Activated CD8-positive, alpha-beta memory T cell treated with anti-CD3 and anti-CD28 coated beads, Interleukin-2, amount 10 ng/mL, durations not matched to agents 7 days and 5 days (primary cell): Measurements from ENCODE around the gene MBNL1. TPM values are rescaled to one million over a fixed set of nuclear protein-coding genes. Genes with fewer than 3 reads are reported as not detected.

ENCODE experiments used
- ATAC-seq: fragments of 150-1000 bp; cut with Tn5 transposase; one replicate; pipeline ENCODE4 v1.10.0; 2021; ENCODE audit warnings: moderate library complexity
- CTCF ChIA-PET: fragments of 350-600 bp; sonication (Branson Sonifier 250); formaldehyde crosslinking; loops from one replicate; lab custom pipeline; 2021; ENCODE audit warnings: antibody characterized with exemption; lab: Charles Lee
- DNase-seq: peaks from one replicate; pipeline ENCODE4 v3.0.0-alpha.2; 2020
- H3K27ac Mint-ChIP-seq: one replicate; pipeline ENCODE4 v1.8.0; 2021; ENCODE audit warnings: mild to moderate bottlenecking, mixed read lengths
- H3K27me3 Mint-ChIP-seq: one replicate; pipeline ENCODE4 v1.8.0; 2021; ENCODE audit warnings: mixed read lengths
- H3K36me3 Mint-ChIP-seq: one replicate; pipeline ENCODE4 v1.8.0; 2021; ENCODE audit warnings: mild to moderate bottlenecking, mixed read lengths
- H3K4me1 Mint-ChIP-seq: one replicate; pipeline ENCODE4 v1.8.0; 2021; ENCODE audit warnings: mixed read lengths
- H3K4me3 Mint-ChIP-seq: one replicate; pipeline ENCODE4 v1.8.0; 2021; ENCODE audit warnings: mild to moderate bottlenecking, moderate library complexity, mixed read lengths
- H3K9me3 Mint-ChIP-seq: one replicate; pipeline ENCODE4 v1.8.0; 2022; ENCODE audit warnings: low read depth, mixed read lengths
- total RNA-seq, 2 experiments: library from RNA; stranded (reverse); gene quantifications; one replicate each; pipeline ENCODE4 v1.2.3, GENCODE V29; 2021

MBNL1 gene
- total RNA-seq, 2 experiments from 2014 or later = 370 to 398 TPM

DNA sequence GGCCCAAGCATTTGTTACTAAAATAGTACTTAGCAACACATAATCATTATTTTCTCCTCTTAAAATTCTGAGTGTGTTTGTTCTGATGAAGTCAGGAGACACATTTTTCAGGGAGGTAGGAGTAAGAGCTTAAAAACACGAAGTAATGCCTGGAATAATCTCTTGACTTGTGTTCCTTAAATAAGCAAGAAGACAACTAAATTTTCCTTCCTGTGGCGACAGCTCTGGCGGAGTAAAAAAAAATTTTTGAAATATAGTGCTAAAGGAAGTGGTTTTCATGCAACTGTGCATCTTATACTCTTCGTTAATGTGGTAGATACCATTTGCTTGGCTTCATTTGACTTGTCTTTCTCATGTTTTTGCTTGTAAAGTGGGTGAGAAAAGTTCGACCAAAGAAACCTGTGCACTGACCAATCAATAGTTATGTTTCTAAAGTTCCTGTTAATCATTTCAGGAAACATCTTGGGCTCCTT lies 11.1 kb upstream of the MBNL1 start:
- H3K27ac Mint-ChIP-seq = peak overlapping the region; percentile 94
- peaks cover 87% of the 10 kb centered on the region for H3K4me1 Mint-ChIP-seq
- DNase-seq = peak; percentile 55
- H3K4me3 Mint-ChIP-seq = peak overlapping the region; percentile 57
- peaks cover 39% of the 10 kb centered on the region for H3K36me3 Mint-ChIP-seq
- peak; percentile 24 for ATAC-seq
- no peaks in the 10 kb centered on the region for H3K27me3 Mint-ChIP-seq
- CTCF ChIA-PET = interaction anchor here (0.6 to 4.7 kb wide), 5 partner anchors 11 to 64 kb away, joined by 3 to 22 read pairs (median 4); partner anchors contain the start of gene MBNL1
- peaks cover 2% of the 10 kb centered on the region for H3K9me3 Mint-ChIP-seq

DNA sequence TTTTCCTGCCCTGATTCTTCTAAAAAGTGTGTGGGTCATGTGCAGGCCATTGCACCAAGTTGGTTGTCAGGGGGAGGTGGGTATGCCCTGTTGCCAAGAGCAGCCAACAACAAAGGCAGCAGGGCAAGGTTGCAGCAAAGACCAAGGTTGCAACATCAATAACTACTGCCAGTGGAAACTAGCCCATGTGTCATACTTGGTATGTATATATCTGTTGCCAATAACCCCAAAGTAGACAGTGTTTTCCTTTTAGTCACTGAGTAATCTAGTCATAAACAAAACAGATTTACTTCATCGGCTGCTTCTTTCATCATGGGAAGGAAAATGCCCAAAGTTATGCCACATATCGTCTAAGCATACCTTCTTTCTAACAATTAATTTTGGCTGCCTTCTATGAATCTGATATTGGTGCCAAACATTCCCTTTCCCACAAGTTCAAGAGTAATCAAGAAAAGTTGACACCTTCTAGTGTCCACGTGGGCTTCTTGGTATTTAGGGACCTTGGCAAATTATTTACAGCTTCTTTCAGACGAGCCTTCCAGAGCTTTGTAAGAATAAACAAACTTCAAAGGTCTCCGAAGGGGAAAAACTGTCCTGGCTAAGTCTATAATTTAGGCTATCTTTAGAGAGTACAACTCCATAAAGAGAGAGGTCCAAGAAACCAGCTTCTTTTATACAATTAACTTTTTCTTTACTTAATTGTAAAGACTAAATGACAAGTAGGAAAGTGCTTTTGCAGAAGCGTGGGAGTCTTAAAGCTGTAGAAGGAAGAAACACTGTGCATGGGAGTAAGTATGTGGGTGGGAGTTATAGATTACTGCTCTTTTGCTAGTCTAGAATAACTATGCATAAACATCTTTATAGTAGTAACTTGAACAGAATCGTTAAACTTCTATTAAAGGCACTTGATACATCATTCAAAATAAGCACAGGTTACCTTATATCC lies 10.0 kb upstream of the MBNL1 start:
- H3K27ac Mint-ChIP-seq = peak overlapping the region; percentile 94
- CTCF ChIA-PET = interaction anchor here (1.4 to 4.7 kb wide), 3 partner anchors 10 to 65 kb away, joined by 4 to 22 read pairs (median 7); partner anchors contain the start of gene MBNL1
- H3K9me3 Mint-ChIP-seq = peaks cover 2% of the 10 kb centered on the region
- H3K27me3 Mint-ChIP-seq = no peaks in the 10 kb centered on the region
- ATAC-seq = peak; percentile 69
- peak overlapping the region; percentile 66 for H3K4me3 Mint-ChIP-seq
- peak; percentile 83 for DNase-seq
- H3K4me1 Mint-ChIP-seq = peaks cover 82% of the 10 kb centered on the region
- peaks cover 35% of the 10 kb centered on the region for H3K36me3 Mint-ChIP-seq

DNA sequence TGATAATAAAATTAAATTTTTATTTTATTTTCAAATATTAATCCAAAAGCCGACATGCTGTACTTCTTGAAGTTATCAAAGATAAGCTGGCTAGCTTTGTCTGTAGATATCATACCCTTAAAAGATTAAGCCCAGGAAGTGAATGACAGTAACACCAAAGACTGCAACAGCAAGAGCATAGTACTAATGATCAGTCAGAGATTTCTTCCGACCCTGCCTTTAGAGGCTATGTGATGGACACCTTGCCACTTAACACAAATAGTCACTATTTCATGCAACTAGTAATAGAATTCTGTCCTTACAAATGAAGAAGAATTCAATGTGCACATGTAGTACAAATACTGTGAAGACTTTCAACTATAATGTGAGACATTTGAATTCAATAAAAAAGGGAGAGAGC lies 9.3 kb upstream of the MBNL1 start:
- H3K27ac Mint-ChIP-seq = peak overlapping the region; percentile 67
- peak overlapping the region; percentile 36 for H3K4me3 Mint-ChIP-seq
- ATAC-seq = no peak
- H3K9me3 Mint-ChIP-seq = peaks cover 2% of the 10 kb centered on the region
- peaks cover 82% of the 10 kb centered on the region for H3K4me1 Mint-ChIP-seq
- no peak for DNase-seq
- CTCF ChIA-PET = interaction anchor here (1.7 to 4.7 kb wide), 2 partner anchors 9 to 16 kb away, joined by 5 to 22 read pairs; partner anchors contain the start of gene MBNL1
- H3K27me3 Mint-ChIP-seq = no peaks in the 10 kb centered on the region
- peaks cover 35% of the 10 kb centered on the region for H3K36me3 Mint-ChIP-seq

DNA sequence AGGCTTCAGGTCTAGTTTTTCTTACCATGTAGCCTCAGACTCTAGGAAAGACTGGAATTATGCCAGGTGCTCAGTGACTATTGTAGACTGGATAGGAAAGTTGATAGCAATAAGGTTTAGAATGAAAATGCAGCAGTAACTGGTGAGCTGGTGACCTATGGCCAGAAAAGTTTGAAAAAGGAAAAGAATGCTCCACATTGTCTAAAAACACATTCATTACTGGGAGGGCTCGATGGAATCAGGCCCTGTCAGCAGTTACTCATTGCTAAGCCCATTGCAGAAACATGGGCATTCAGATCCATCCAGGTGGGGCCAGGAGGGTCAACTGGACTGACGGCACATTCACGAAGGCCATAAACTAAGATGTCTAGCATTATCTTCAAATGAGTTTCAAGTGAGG lies 8.7 kb upstream of the MBNL1 start:
- CTCF ChIA-PET = interaction anchor here (0.6 to 4.7 kb wide), 5 partner anchors 9 to 130 kb away, joined by 3 to 22 read pairs (median 4); partner anchors contain the start of gene MBNL1
- DNase-seq = no peak
- peak overlapping the region; percentile 67 for H3K27ac Mint-ChIP-seq
- H3K27me3 Mint-ChIP-seq = no peaks in the 10 kb centered on the region
- peaks cover 80% of the 10 kb centered on the region for H3K4me1 Mint-ChIP-seq
- peaks cover 2% of the 10 kb centered on the region for H3K9me3 Mint-ChIP-seq
- no peak overlapping the region for H3K4me3 Mint-ChIP-seq
- peaks cover 35% of the 10 kb centered on the region for H3K36me3 Mint-ChIP-seq
- ATAC-seq = no peak

DNA sequence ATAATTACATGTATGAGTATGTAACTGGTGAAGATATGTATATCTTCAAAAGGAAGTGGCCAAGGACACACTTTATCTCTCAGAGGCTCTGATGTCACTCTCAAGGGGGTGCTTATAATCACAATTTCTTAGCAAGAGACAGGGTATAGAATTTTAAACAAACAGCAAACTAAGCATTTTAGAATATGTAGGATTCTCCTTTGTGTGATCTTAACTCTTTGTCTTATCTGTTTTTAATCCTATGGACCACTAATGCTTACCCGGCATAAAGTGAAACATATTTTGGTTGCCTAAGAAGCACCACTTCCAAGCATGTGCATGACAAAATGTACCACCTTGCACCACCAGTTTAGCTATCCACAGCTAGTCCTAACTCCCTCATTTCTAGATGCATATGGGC lies 8.2 kb upstream of the MBNL1 start:
- CTCF ChIA-PET = interaction anchor here (0.6 to 4.7 kb wide), 5 partner anchors 8 to 130 kb away, joined by 3 to 22 read pairs (median 4); partner anchors contain the start of gene MBNL1
- no peak for DNase-seq
- peak overlapping the region; percentile 33 for H3K27ac Mint-ChIP-seq
- H3K36me3 Mint-ChIP-seq = peaks cover 33% of the 10 kb centered on the region
- peaks cover 2% of the 10 kb centered on the region for H3K9me3 Mint-ChIP-seq
- no peaks in the 10 kb centered on the region for H3K27me3 Mint-ChIP-seq
- peaks cover 80% of the 10 kb centered on the region for H3K4me1 Mint-ChIP-seq
- H3K4me3 Mint-ChIP-seq = peak overlapping the region; percentile 8
- no peak for ATAC-seq

DNA sequence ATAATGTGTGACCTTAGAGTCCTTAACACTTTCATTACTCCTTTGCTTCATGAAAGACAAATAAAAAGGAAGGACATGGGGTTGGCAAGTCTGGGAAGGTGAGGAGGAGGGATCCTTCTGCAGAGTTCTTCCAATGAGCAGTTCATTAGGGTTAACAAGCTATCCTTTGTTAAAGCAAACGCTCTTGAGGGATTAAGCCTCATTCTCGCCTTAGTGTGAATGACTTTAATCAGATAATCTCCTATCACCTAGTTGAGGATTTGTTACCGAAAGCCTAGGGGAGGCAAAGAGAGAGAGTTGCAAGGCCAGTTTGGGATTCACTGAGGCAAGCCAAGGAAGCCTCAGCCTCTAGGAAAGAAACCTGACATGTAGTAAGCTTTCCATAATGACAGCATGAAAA lies 7.4 kb upstream of the MBNL1 start:
- CTCF ChIA-PET = interaction anchor here (1.7 kb wide), 1 partner anchor 17 kb away, joined by 5 read pairs; no protein-coding TSS in a partner anchor
- no peak overlapping the region for H3K27ac Mint-ChIP-seq

DNA sequence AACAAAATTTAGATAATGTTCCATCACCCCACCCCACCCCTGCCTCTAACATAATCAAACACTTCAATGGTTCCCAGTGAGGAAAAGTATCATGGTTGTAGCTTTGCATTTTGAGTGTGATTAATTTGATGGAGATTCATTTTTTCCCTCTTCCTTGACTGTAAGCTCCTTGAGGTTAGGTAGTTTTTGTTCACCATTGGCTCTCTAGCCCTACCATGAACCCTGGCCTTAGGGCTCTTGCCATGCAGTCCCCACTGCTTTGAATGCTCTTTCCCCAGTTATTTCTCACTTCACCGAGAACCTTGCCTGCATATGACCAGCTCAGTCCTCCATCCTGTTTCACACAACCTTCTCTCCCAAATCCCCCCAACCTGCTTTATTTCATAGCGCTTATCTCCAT lies 5.0 kb upstream of the MBNL1 start:
- peaks cover 2% of the 10 kb centered on the region for H3K9me3 Mint-ChIP-seq
- no peak for DNase-seq
- H3K27ac Mint-ChIP-seq = peak overlapping the region; percentile 56
- CTCF ChIA-PET = no interaction called here
- no peaks in the 10 kb centered on the region for H3K27me3 Mint-ChIP-seq
- H3K4me1 Mint-ChIP-seq = peaks cover 74% of the 10 kb centered on the region
- ATAC-seq = no peak
- no peak overlapping the region for H3K4me3 Mint-ChIP-seq
- H3K36me3 Mint-ChIP-seq = peaks cover 29% of the 10 kb centered on the region

More for the DNA sequence above, 7.4 kb upstream of the MBNL1 start:
- Mint-ChIP-seq H3K27me3 (no peaks in the 10 kb centered on the region), H3K9me3 (peaks cover 2% of the 10 kb centered on the region), H3K4me3 (no peak overlapping the region), H3K36me3 (peaks cover 29% of the 10 kb centered on the region), H3K4me1 (peaks cover 78% of the 10 kb centered on the region)
- DNase-seq (no peak), ATAC-seq (no peak)

DNA sequence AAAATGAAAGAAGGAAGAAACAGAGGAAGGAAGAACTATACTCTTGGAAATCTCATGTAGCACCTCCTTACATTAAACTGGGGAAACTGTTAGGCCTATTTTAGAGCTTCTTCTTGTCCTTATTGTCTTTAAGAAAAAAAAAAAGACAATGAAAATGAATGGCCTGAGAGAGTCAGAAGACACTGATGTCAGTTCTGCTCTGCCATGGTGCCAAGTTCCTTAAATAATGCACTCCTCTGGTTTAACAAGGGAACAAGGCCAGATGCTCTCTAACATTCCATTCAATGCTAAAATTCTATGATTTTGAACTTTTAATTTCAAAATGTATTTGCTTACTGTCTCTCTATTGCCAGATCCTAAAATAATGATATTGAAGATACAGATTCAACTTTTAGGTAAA lies 4.4 kb upstream of the MBNL1 start:
- Mint-ChIP-seq H3K9me3 (peaks cover 2% of the 10 kb centered on the region), H3K4me3 (no peak overlapping the region), H3K36me3 (peaks cover 31% of the 10 kb centered on the region), H3K4me1 (peaks cover 68% of the 10 kb centered on the region), H3K27me3 (no peaks in the 10 kb centered on the region), H3K27ac (peak overlapping the region; percentile 56)
- DNase-seq (no peak), ATAC-seq (no peak)
- CTCF ChIA-PET = no interaction called here

DNA sequence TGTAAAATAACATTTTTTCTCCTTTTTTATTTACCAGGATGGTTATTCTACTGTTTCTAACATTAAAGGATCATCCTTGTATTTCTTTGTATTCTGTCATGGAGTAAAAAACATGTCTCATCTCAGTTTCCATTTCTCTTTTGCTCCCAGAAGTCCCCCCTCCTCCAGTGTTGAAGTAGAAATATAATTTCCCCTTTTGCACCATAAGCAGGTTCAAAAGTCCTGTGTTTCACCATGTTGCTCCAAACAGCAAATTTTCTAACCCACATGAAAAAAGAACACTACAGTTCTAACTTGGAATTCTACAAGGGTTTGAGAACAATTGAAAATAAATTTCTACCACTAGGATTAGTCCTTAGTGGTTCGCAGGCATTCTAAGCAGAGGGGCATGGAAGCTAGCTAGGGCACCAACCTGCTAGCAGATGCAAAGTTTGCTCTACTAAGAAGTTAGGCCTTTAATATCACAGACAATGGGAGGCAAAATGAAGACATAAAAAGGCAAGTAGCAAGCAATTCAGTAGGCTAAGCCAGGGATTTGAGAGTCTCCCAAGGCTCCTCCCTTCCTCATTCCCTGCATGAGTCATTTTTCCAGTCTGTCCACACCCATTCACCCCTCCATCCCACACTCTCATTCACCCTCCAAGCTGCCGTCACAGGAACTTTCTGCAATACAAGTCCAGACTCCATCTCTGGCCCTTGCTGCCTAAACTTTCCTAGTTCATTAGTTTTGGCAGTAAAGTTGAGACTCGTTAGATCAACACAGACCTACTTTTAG lies 2.3 kb upstream of the MBNL1 start:
- peaks cover 40% of the 10 kb centered on the region for H3K36me3 Mint-ChIP-seq
- ATAC-seq = no peak
- H3K9me3 Mint-ChIP-seq = peaks cover 2% of the 10 kb centered on the region
- peak overlapping the region; percentile 96 for H3K27ac Mint-ChIP-seq
- CTCF ChIA-PET = interaction anchor here (1.5 kb wide), 1 partner anchor 23 kb away, joined by 4 read pairs; no protein-coding TSS in a partner anchor
- peak overlapping the region; percentile 79 for H3K4me3 Mint-ChIP-seq
- no peaks in the 10 kb centered on the region for H3K27me3 Mint-ChIP-seq
- DNase-seq = no peak
- peaks cover 49% of the 10 kb centered on the region for H3K4me1 Mint-ChIP-seq

DNA sequence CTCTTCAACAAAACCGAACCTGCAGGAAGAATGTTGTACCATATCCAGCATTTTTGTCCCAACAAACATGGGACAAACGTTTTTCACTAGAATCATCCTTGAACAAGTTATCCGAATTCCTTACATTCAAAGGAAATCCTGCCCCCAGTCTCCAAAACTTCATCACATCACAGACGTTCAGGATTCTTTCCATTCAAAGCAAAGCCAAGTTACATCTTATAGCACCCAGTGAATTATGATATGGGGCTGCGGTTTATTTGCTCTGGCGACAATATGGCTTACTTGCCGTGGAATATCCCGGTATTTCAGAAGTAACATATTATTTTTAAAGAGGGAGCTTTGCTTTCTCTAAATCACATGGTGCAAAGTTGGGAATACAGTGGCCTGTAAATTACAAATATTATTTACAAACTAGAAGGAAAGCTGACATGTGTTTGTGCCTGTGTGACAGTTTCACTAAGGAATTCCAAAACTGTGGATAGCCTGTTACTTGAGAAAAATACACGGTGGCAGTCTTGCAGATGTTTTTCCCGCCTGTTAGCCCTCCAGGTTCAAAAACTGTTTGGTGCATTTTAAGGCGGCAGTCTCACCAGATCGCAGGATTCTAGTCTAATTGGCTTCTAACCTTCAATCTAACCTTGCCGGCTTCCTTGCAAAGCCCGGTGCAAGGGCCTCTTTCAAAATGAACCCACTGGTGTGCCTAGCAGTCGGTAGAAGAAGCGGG lies 736 bp upstream of the MBNL1 start:
- H3K27me3 Mint-ChIP-seq = no peaks in the 10 kb centered on the region
- DNase-seq = no peak
- H3K4me3 Mint-ChIP-seq = peak overlapping the region; percentile 79
- H3K4me1 Mint-ChIP-seq = peaks cover 52% of the 10 kb centered on the region
- H3K9me3 Mint-ChIP-seq = no peaks in the 10 kb centered on the region
- ATAC-seq = no peak
- peaks cover 45% of the 10 kb centered on the region for H3K36me3 Mint-ChIP-seq
- CTCF ChIA-PET = interaction anchor here (0.9 to 3.0 kb wide), 7 partner anchors 9 to 69 kb away, joined by 3 to 22 read pairs (median 5); no protein-coding TSS in a partner anchor
- peak overlapping the region; percentile 96 for H3K27ac Mint-ChIP-seq

DNA sequence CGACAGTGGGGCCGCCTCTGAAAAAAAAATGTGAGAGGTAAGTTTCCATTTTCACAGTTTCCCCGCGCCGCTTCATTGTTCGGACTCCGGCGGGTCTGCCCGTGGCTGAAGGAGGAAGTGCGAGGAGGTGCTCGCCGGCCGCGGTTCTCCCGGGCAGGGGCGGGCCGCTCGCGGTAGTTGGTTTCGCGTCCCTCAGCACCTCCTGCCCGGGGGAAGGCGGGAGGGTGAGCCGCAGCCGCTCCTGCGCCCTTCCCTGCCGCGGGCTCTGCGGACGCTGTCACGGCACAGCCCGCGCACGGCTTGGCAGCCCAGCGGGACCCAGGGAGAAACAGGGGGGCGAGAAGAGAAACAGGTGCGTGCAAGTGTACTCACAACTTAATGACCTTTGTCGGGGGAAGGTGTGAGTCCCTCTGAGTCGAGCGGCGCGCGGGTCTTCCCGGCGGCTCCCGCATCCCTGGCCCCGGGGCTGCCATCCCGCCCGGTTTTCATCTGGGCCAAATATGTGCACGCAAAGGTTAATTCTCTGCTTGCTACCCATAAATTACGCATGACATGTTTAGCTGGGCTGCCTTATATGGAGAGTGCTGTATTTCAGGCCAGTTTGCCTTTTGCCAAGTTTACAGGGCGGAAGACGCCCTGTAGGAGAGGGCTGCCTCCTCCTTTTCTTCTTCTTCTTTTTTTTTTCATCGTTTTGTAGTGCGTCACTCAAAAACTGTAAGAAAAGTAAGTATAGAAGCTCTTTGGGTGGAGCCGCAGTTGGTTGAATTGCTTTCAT lies 514 bp downstream of the MBNL1 start:
- Mint-ChIP-seq H3K4me3 (peak overlapping the region; percentile 79), H3K27ac (peak overlapping the region; percentile 96), H3K27me3 (no peaks in the 10 kb centered on the region), H3K4me1 (peaks cover 51% of the 10 kb centered on the region), H3K36me3 (peaks cover 43% of the 10 kb centered on the region), H3K9me3 (no peaks in the 10 kb centered on the region)
- peak; percentile 45 for ATAC-seq
- CTCF ChIA-PET = interaction anchor here (0.8 to 3.0 kb wide), 11 partner anchors 8 to 86 kb away, joined by 3 to 22 read pairs (median 4); no protein-coding TSS in a partner anchor
- no peak for DNase-seq
